ENCODE results near the gene CDH13.

GRCh38 chr16:82830944-82831343, 204.2 kb downstream of the CDH13 start:
- TF ChIP-seq, protein P1, sequence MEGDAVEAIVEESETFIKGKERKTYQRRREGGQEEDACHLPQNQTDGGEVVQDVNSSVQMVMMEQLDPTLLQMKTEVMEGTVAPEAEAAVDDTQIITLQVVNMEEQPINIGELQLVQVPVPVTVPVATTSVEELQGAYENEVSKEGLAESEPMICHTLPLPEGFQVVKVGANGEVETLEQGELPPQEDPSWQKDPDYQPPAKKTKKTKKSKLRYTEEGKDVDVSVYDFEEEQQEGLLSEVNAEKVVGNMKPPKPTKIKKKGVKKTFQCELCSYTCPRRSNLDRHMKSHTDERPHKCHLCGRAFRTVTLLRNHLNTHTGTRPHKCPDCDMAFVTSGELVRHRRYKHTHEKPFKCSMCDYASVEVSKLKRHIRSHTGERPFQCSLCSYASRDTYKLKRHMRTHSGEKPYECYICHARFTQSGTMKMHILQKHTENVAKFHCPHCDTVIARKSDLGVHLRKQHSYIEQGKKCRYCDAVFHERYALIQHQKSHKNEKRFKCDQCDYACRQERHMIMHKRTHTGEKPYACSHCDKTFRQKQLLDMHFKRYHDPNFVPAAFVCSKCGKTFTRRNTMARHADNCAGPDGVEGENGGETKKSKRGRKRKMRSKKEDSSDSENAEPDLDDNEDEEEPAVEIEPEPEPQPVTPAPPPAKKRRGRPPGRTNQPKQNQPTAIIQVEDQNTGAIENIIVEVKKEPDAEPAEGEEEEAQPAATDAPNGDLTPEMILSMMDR (conservative IDR thresholded peaks at IDR 0.05; ENCODE audit: low read depth in 2 of 2) = no peak
- TF ChIP-seq CREB1 (CRISPR knock-in tag; IDR thresholded peaks at IDR 0.05; ENCODE audit: low read depth) = no peak
- TF ChIP-seq EZH2 (IDR thresholded peaks at IDR 0.05; ENCODE audit: low read depth, unreplicated experiment) = no peak
- no peak for TF ChIP-seq EZH2phosphoT487 (IDR thresholded peaks at IDR 0.05; ENCODE audit: unreplicated experiment)
- TF ChIP-seq ZNF331 (CRISPR knock-in tag; IDR thresholded peaks at IDR 0.05; ENCODE audit: low read depth) = no peak
- no peak for TF ChIP-seq POLR2AphosphoS5 (IDR thresholded peaks at IDR 0.05; ENCODE audit: low read depth)
- TF ChIP-seq ZNF114 (CRISPR knock-in tag; IDR thresholded peaks at IDR 0.05) = no peak
- no peak for TF ChIP-seq JUNB (IDR thresholded peaks at IDR 0.05; ENCODE audit: unreplicated experiment)
- no peak for TF ChIP-seq NANOG (IDR thresholded peaks at IDR 0.05; ENCODE audit: borderline replicate concordance)
- no peak for TF ChIP-seq STAT1 (IDR thresholded peaks at IDR 0.05; ENCODE audit: unreplicated experiment)
- TF ChIP-seq REST (IDR thresholded peaks at IDR 0.05; ENCODE audit: unreplicated experiment) = no peak
- no peak for TF ChIP-seq ETS1 (IDR thresholded peaks at IDR 0.05)

Data from GM23338 (cell line).